GM19025 (cell line): Measurements from ENCODE around the gene PDE4B.

Experiments
- ATAC-seq: cut with Tn5 transposase; IDR thresholded peaks from one replicate; pipeline ENCODE4 v1.9.1; 2021; ENCODE audit warnings: mild to moderate bottlenecking, low read depth, moderate library complexity; ENCODE audit not compliant: unreplicated experiment

Gene PDE4B

DNA sequence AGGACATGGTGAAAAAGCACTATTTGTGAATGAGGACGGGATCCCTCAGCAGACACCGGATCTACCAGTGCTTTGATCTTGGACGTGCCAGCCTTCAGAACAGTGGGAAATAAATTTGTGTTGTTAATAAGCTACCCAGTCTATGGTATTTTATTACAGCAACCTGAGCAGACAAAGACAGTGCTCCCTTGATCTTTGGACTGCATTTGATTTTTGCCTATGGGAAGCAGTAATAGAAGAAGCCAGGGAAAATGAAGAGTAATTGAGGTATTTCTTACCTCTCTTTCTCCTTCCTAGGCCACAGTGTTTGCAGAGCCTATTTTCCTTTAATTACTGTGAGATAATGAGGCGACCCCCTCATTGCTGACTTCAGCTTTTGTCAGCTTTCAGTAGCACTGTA lies 87.9 kb downstream of the PDE4B start:
- ATAC-seq, result no peak

DNA sequence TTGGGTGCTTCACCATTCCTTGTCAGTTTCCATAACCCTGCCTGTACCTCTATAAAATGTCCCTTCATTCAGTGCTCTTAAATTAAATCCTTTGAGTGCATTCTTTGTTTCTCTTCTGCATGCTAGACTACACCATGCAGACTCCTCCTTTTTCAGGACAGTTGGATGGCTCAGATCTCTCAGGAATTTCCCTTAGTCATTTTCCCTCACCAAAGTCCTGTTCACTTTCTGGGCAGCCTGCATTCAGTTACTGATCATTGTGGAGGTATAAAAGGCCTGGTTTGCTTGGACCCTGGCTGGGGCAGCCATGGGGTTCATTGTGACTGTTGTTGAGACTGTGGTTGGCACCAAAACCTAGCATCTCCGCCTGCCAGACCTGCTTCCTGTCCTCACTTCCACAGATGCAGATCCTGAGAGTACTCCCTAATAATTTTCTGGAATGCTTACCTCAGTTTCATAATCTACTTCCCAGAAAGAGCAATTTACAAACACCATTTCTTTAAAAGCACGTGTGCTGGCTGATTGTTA lies 88.4 kb downstream of the PDE4B start:
- no peak for ATAC-seq

DNA sequence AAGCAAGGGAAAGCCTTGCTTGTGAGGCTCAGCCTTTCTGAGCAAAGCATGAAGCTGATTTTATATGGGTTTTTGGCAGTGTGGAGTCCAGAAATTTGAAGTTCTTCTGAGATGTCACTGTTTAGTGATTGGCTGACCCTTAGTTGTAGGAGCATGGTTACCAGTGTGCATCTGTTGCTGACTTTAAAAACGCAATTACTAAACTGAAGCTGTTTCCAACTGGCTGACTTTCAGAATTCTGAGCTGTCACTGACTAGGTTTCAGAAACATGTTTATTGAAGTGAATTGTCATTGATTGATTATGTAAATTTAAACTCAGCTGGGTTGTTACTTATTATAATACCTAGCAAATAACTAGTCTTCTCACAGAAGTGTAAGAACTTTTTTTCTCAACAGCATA lies 89.4 kb downstream of the PDE4B start:
- no peak for ATAC-seq

GRCh38 chr1:65889441-65889840 lies 96.7 kb downstream of the PDE4B start:
- ATAC-seq, result no peak

- no peak for ATAC-seq
Observed at GRCh38 chr1:65890201-65890843, 97.6 kb downstream of the PDE4B start.

GRCh38 chr1:65894738-65895605 lies 102.3 kb downstream of the PDE4B start:
- ATAC-seq, result peak; percentile 92

DNA sequence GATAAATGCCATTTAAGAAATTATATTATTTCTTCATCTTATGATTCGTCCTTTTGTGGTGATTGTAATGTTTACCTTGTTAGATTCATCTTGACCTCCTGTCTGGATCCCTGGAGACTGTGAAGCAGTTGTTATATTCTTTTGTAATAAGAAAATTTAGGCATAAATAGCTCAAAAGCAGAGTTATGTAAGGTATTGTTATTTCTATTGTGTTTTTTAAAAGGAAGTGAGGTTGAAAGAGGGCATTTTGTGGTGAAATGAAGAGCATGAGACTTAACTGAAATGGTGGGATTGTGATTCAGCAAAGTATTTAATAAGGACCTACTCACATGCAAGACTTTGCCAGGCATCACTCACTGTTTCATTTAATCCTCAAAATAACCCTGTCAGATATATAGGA lies 104.0 kb downstream of the PDE4B start:
- no peak for ATAC-seq

- ATAC-seq, result no peak
Observed at GRCh38 chr1:65897485-65897884, 104.8 kb downstream of the PDE4B start.

GRCh38 chr1:65904681-65905083 lies 112.0 kb downstream of the PDE4B start:
- ATAC-seq, result no peak

GRCh38 chr1:65910432-65910831 lies 117.7 kb downstream of the PDE4B start:
- ATAC-seq, result no peak

DNA sequence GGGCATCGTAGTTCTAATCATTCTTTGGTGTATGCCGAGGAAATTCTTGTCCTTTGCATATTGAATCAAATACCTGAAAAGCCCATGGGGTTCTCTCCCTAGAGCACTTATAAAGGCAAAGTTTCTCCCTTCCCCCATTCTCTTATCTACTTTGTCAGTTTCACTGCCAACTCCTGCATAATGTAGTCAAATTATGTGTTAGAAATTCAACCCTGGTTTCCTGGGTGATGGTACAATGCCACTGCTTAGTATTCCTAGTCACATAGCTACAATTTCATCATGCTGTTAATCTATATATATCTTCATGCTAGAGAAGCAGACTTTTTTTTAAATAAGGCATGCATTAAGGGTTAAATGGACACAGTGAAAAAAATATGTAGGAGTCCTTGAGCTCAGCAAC lies 119.0 kb downstream of the PDE4B start:
- no peak for ATAC-seq

GRCh38 chr1:65918564-65918963 lies 125.9 kb downstream of the PDE4B start:
- no peak for ATAC-seq

DNA sequence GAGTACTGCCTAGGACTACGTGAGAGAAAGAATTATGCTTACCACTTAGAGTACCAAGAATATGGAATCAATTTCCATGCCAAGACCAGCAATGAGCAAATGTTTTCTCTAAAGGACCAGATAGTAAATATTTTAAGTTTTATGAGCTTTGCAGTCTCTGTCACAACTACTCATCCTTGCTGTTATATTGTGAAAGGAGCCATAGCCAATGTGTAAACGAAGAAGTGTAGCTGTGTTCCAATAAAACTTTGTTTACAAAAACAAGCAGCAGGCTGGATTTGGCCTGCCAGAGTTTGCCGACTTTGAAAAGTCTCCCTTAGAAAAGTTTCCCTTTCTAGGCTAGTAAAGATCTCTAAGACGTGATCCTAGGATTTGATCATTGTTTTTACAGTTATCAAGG lies 128.8 kb downstream of the PDE4B start:
- ATAC-seq, result no peak

- ATAC-seq, result no peak
Observed at GRCh38 chr1:65924471-65924870, 131.8 kb downstream of the PDE4B start.

DNA sequence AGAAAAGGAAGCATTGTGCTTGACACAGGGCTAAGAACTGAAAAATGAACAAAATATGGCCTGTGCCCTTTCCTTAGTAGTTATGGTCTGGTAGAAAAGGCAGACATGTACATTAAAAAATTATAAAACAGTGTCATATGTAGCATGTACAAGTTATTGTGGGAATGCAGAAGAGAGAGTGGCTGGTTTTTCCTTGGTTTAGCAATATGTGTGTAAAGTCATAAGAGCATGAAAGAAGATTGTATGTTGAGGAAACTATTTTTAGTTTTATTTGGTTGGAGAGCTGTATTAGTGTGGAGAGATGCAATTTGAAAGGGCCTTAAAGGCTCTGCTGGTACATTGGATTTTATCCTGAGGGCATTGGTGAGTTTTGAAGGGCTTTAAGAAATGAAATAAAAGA lies 145.8 kb downstream of the PDE4B start:
- no peak for ATAC-seq

DNA sequence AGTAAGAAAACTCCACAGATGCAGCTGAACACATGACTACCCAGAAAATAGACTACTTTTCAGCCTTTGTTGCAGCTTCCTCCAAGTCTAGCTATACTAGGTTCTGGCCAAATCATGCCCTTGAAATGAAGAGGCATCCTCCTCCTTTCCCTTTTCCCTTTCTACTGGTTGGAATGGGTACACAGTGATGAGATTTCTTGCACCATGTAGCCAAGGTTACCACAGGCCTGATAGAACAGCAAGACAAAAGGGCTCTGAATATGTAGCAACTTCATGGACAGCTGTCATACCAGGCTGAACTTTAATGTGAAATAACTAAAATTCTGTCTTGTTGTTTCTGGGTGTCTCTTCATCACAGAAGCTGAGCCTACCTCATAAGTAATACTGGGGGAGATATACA lies 146.5 kb downstream of the PDE4B start:
- ATAC-seq, result no peak

DNA sequence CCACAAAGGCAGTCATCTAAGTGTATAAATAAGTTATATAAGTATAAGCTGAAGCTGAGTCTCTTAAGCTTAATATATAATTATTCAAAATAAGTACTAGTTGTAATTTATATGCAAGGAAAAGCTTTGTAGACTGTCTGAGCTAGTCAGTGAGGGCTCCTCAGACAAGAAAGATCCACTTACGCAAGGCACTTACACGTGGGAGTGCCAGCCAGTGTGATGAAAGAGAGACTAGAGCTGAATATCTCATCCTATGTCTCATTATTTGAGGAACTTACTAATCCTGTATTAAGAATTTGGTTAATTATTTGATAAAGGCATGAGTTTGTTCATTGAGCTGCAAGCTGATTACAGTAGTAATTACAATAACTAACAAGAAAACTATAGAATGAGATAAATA lies 146.9 kb downstream of the PDE4B start:
- ATAC-seq, result no peak

- ATAC-seq, result no peak
Observed at GRCh38 chr1:65940126-65940525, 147.4 kb downstream of the PDE4B start.

DNA sequence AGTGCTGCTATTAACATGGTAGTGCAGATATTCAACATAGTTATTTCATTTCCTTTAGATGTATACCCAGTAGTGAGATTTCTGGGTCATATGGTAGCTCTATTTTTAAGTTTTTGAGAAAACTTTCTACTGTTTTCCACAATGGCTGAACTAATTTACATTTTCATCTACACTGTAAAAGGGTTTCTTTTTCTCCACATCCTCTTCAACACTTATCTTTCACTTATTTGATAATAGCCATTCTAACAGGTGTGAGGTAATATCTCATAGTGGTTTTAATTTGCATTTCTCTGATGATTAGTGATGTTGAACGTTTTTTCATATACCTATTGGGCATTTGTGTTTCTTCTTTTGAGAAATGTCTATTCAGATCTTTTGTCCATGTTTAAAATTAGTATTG lies 149.8 kb downstream of the PDE4B start:
- ATAC-seq, result no peak

- ATAC-seq, result no peak
Observed at GRCh38 chr1:65946376-65946775, 153.7 kb downstream of the PDE4B start.

DNA sequence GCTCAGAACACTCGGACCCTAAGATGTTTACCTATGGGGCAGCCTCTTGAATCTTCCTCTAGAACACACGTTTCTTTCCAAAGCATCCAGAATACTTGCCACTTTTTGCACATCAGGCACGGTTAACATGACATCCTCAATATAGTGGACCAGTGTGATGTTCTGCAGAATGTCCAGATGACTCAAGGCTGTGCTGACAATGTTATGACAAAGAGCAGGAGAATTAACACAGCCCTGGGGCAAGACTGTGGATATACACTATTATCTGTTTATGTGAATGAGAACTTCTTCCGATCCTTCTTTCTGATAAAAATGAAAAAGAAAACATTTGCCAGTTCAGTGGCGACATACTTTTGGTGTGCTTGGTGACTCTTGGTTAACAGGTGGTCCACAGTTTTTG lies 154.3 kb downstream of the PDE4B start:
- no peak for ATAC-seq
